CD4-positive, alpha-beta T cell (primary cell): ENCODE measurements around the gene RNF32. TPM values are rescaled to one million over a fixed set of nuclear protein-coding genes. Genes with fewer than 3 reads are reported as not detected.

Experiments used
- ATAC-seq: fragments of 200-7000 bp; cut with Tn5 transposase; one replicate; pipeline ENCODE4 v1.10.0; 2022; ENCODE audit warnings: mild to moderate bottlenecking; ENCODE audit not compliant: poor library complexity
- CTCF ChIA-PET: fragments of 350-600 bp; sonication (Branson Sonifier 250); formaldehyde crosslinking; loops from one replicate; lab custom pipeline; 2021; ENCODE audit warnings: antibody characterized with exemption, inconsistent platforms; lab: Charles Lee
- POLR2A ChIA-PET: fragments of 350-600 bp; sonication (Branson Sonifier 250); formaldehyde crosslinking; loops from one replicate; lab custom pipeline; 2021; ENCODE audit warnings: antibody characterized with exemption, inconsistent platforms; lab: Charles Lee
- DNase-seq, 14 experiments: peaks; one replicate each; pipeline ENCODE4 v3.0.0-alpha.2; 2013 to 2020; ENCODE audit warnings: mixed read lengths in 2 of 14
- H3K27ac ChIP-seq, 2 donors: one replicate each; pipeline versions ENCODE4 v1.5.1 to v1.7.0; 2013; ENCODE audit warnings: low read length in 2 of 2, low read depth in 1 of 2, mild to moderate bottlenecking in 1 of 2
- H3K27me3 ChIP-seq, 2 experiments: 1 replicate in 1 of 2; 2 replicates in 1 of 2; pipeline versions ENCODE4 v1.6.1 to v1.7.0; 2013; ENCODE audit warnings: low read length in 2 of 2, control low read depth in 1 of 2, mild to moderate bottlenecking in 1 of 2, moderate library complexity in 1 of 2; ENCODE audit not compliant: insufficient read depth in 2 of 2, control insufficient read depth in 1 of 2
- H3K36me3 ChIP-seq: one replicate; pipeline ENCODE4 v1.6.1; 2013; ENCODE audit warnings: low read length, control low read depth; ENCODE audit not compliant: insufficient read depth
- H3K4me1 ChIP-seq: one replicate; pipeline ENCODE4 v1.6.1; 2013; ENCODE audit warnings: low read length, control low read depth; ENCODE audit not compliant: insufficient read depth
- H3K4me3 ChIP-seq: one replicate; pipeline ENCODE4 v1.5.1; 2013; ENCODE audit warnings: mild to moderate bottlenecking, low read length, moderate library complexity
- H3K9me3 ChIP-seq, 2 experiments: 1 replicate in 1 of 2; 2 replicates in 1 of 2; pipeline versions ENCODE4 v1.6.1 to v1.7.0; 2013; ENCODE audit warnings: low read length in 2 of 2, mild to moderate bottlenecking in 2 of 2, control low read depth in 1 of 2, moderate library complexity in 1 of 2; ENCODE audit not compliant: control insufficient read depth in 1 of 2, insufficient read depth in 1 of 2
- H3K27ac Mint-ChIP-seq: one replicate; pipeline ENCODE4 v1.8.0; 2020; ENCODE audit warnings: mixed read lengths
- H3K27me3 Mint-ChIP-seq: one replicate; pipeline ENCODE4 v1.8.0; 2021; ENCODE audit warnings: mixed read lengths
- H3K36me3 Mint-ChIP-seq: one replicate; pipeline ENCODE4 v1.8.0; 2021; ENCODE audit warnings: low read depth, mixed read lengths
- H3K4me1 Mint-ChIP-seq: one replicate; pipeline ENCODE4 v1.8.0; 2021; ENCODE audit warnings: low read depth, mixed read lengths
- H3K4me3 Mint-ChIP-seq: one replicate; pipeline ENCODE4 v1.8.0; 2020; ENCODE audit warnings: mild to moderate bottlenecking, mixed read lengths
- H3K9me3 Mint-ChIP-seq: one replicate; pipeline ENCODE4 v1.8.0; 2020; ENCODE audit warnings: mixed read lengths
- CTCF ChIP-seq: fragments of 200-600 bp; IDR thresholded peaks from one replicate; pipeline ENCODE4 v1.8.0; 2022; ENCODE audit warnings: antibody characterized with exemption, mild to moderate bottlenecking
- intact Hi-C, 2 experiments: fragments of 100-400 bp; cut with DNase I in 1 of 2; cut with micrococcal nuclease in 1 of 2; formaldehyde crosslinking; loops; one replicate each; pipeline versions ENCODE4 v1.15.1 to v1.9.0; 2023 to 2025; cut with DNase I, micrococcal nuclease
- total RNA-seq, 174 experiments: library from RNA in 2 of 174; stranded (reverse) in 2 of 174; gene quantifications; one replicate each; pipeline ENCODE4 v1.2.3 and lab custom pipeline; 2021 to 2026

The RNF32 gene
- total RNA-seq, 2 experiments from 2014 or later: 0.99 TPM; not detected in 1

GRCh38 chr7:156610601-156611000 is 30.0 kb upstream of the RNF32 start:
- no peaks in the 10 kb centered on the region for H3K36me3 ChIP-seq
- Mint-ChIP-seq H3K4me3 (no peak overlapping the region), H3K9me3 (no peaks in the 10 kb centered on the region), H3K27ac (no peak overlapping the region), H3K36me3 (no peaks in the 10 kb centered on the region), H3K27me3 (peaks cover 55% of the 10 kb centered on the region), H3K4me1 (peaks cover 43% of the 10 kb centered on the region)
- TF ChIP-seq CTCF: no peak
- POLR2A ChIA-PET: no interaction called here
- H3K27me3 ChIP-seq: peaks cover 12 to 27% of the 10 kb centered on the region in 2 experiments
- intact Hi-C loops: no loop called here
- H3K27ac ChIP-seq: no peak overlapping the region
- H3K9me3 ChIP-seq: peaks cover 0 to 4% of the 10 kb centered on the region in 2 experiments
- ATAC-seq (no peak), DNase-seq (no peak)
- H3K4me1 ChIP-seq: peaks cover 39% of the 10 kb centered on the region
- H3K4me3 ChIP-seq: no peak overlapping the region
- CTCF ChIA-PET: no interaction called here

GRCh38 chr7:156611014-156612010 is 29.3 kb upstream of the RNF32 start:
- POLR2A ChIA-PET: interaction anchor here (1.7 kb wide), 1 partner anchor 30 kb away, joined by 7 read pairs; the partner anchor contains the start of gene RNF32
- Histone ChIP-seq H3K4me1 (peaks cover 39% of the 10 kb centered on the region), H3K27ac (no peak overlapping the region), H3K27me3 (peaks cover 17 to 26% of the 10 kb centered on the region in 2 experiments), H3K9me3 (peaks cover 0 to 4% of the 10 kb centered on the region in 2 experiments), H3K4me3 (no peak overlapping the region), H3K36me3 (no peaks in the 10 kb centered on the region)
- TF ChIP-seq CTCF: no peak
- no peaks in the 10 kb centered on the region for H3K9me3 Mint-ChIP-seq
- H3K36me3 Mint-ChIP-seq: no peaks in the 10 kb centered on the region
- H3K27me3 Mint-ChIP-seq: peaks cover 53% of the 10 kb centered on the region
- H3K4me3 Mint-ChIP-seq: no peak overlapping the region
- H3K4me1 Mint-ChIP-seq: peaks cover 43% of the 10 kb centered on the region
- DNase-seq (no peak), ATAC-seq (no peak)
- H3K27ac Mint-ChIP-seq: no peak overlapping the region
- CTCF ChIA-PET: no interaction called here
- intact Hi-C loops: loop anchor here in 1 of 2 experiments (2.0 kb wide), 1 partner anchor 29 kb away; the partner anchor contains the start of gene RNF32

- no peak for TF ChIP-seq CTCF
- Mint-ChIP-seq H3K9me3 (no peaks in the 10 kb centered on the region), H3K27ac (peak overlapping the region; percentile 38), H3K4me3 (peak overlapping the region; percentile 15), H3K4me1 (peaks cover 49% of the 10 kb centered on the region), H3K27me3 (peaks cover 62% of the 10 kb centered on the region), H3K36me3 (no peaks in the 10 kb centered on the region)
- H3K36me3 ChIP-seq: no peaks in the 10 kb centered on the region
- H3K4me1 ChIP-seq: peaks cover 29% of the 10 kb centered on the region
- DNase-seq (peak; percentile 46 to 90 (median 66)), ATAC-seq (peak; percentile 96)
- POLR2A ChIA-PET: interaction anchor here (0.6 to 1.7 kb wide), 2 partner anchors 28 to 175 kb away, joined by 3 to 7 read pairs; partner anchors contain the start of gene RNF32
- H3K4me3 ChIP-seq: no peak overlapping the region
- CTCF ChIA-PET: interaction anchor here (0.9 kb wide), 1 partner anchor 12 kb away, joined by 3 read pairs; no protein-coding TSS in a partner anchor
- intact Hi-C loops: loop anchor here in 1 of 2 experiments (2.0 kb wide), 1 partner anchor 28 kb away; the partner anchor contains the start of gene RNF32
- H3K27ac ChIP-seq: peak overlapping the region in 1 of 2 donors; percentile 41
- peaks cover 19 to 30% of the 10 kb centered on the region in 2 experiments for H3K27me3 ChIP-seq
- no peaks in the 10 kb centered on the region for H3K9me3 ChIP-seq
These were observed 27.6 kb upstream of the RNF32 start for GRCh38 chr7:156612930-156613329.
